H1 (cell line): Measurements from ENCODE around the gene OR52M1.

Source experiments
- CBX5 ChIP-seq: fragments of 300-800, 300-1000 bp; sonication (generic); IDR thresholded peaks from 2 replicates; pipeline ENCODE4 v1.7.1; 2016; ENCODE audit warnings: antibody characterized with exemption, low read length, low read depth
- CTCF ChIP-seq, 3 experiments: IDR thresholded peaks; 1 replicate in 2 of 3; 2 replicates in 1 of 3; pipeline versions ENCODE4 v1.5.1 to v1.6.1; 2011; ENCODE audit warnings: low read length in 3 of 3, mild to moderate bottlenecking in 3 of 3, inconsistent platforms in 2 of 3, low read depth in 1 of 3, moderate library complexity in 1 of 3; ENCODE audit not compliant: insufficient read depth in 1 of 3; ENCODE audit errors: control extremely low read depth in 1 of 3
- EP300 ChIP-seq, 2 experiments: IDR thresholded peaks; 1 replicate in 1 of 2; 2 replicates in 1 of 2; pipeline ENCODE4 v1.6.1; 2011 to 2012; ENCODE audit warnings: low read depth in 2 of 2, low read length in 2 of 2, mild to moderate bottlenecking in 2 of 2, borderline replicate concordance in 1 of 2, inconsistent platforms in 1 of 2, moderate library complexity in 1 of 2
- POLR2A ChIP-seq, 2 experiments: IDR thresholded peaks; 1 replicate in 1 of 2; 2 replicates in 1 of 2; pipeline ENCODE4 v1.6.1; 2011; ENCODE audit warnings: low read depth in 2 of 2, low read length in 2 of 2, mild to moderate bottlenecking in 2 of 2; ENCODE audit errors: control extremely low read depth in 1 of 2
- POLR2AphosphoS5 ChIP-seq: IDR thresholded peaks from 2 replicates; pipeline ENCODE4 v1.6.1; 2011; ENCODE audit warnings: low read depth, low read length
- RFX5 ChIP-seq: IDR thresholded peaks from 2 replicates; pipeline ENCODE4 v1.6.1; 2011; ENCODE audit warnings: low read depth, low read length, improper control_type of control experiment, borderline replicate concordance
- SP2 ChIP-seq: IDR thresholded peaks from 2 replicates; pipeline ENCODE4 v1.6.1; 2012; ENCODE audit warnings: mild to moderate bottlenecking, low read length, inconsistent platforms
- TAF1 ChIP-seq: IDR thresholded peaks from 2 replicates; pipeline ENCODE4 v1.6.1; 2011; ENCODE audit warnings: mild to moderate bottlenecking, low read depth, low read length

DNA sequence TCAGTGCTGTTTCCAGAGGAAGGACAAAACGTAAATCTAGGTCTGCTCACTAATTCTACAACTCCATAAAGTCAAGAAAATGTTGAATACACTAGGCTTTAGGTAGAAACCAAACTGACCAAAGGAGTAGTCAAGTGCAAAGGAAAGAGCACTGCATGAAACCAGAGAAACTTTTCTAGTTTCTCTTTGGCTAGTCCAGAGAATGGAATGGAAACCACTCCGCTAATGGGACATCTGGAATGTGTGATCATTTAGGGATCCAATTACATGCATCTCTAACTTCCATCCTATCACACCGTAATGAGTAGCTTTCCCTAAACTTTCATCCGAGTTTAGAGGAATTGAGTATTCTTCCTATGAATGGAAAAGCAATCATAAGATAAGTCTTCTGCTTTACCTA is 2.4 kb downstream of the OR52M1 start:
- TF ChIP-seq CTCF (IDR thresholded peaks at IDR 0.05; ENCODE audit: control extremely low read depth in 1 of 3, insufficient read depth in 1 of 3, low read depth in 1 of 3, low read length in 3 of 3) (no peak), POLR2A (IDR thresholded peaks at IDR 0.05; ENCODE audit: control extremely low read depth in 1 of 2, low read depth in 2 of 2, low read length in 2 of 2) (no peak), RFX5 (no peak), POLR2AphosphoS5 (no peak), CBX5 (no peak), TAF1 (no peak), SP2 (no peak), EP300 (IDR thresholded peaks at IDR 0.05; ENCODE audit: borderline replicate concordance in 1 of 2, low read depth in 2 of 2, low read length in 2 of 2) (no peak)
